ENCODE results near the gene CTSL.

Gene CTSL

DNA sequence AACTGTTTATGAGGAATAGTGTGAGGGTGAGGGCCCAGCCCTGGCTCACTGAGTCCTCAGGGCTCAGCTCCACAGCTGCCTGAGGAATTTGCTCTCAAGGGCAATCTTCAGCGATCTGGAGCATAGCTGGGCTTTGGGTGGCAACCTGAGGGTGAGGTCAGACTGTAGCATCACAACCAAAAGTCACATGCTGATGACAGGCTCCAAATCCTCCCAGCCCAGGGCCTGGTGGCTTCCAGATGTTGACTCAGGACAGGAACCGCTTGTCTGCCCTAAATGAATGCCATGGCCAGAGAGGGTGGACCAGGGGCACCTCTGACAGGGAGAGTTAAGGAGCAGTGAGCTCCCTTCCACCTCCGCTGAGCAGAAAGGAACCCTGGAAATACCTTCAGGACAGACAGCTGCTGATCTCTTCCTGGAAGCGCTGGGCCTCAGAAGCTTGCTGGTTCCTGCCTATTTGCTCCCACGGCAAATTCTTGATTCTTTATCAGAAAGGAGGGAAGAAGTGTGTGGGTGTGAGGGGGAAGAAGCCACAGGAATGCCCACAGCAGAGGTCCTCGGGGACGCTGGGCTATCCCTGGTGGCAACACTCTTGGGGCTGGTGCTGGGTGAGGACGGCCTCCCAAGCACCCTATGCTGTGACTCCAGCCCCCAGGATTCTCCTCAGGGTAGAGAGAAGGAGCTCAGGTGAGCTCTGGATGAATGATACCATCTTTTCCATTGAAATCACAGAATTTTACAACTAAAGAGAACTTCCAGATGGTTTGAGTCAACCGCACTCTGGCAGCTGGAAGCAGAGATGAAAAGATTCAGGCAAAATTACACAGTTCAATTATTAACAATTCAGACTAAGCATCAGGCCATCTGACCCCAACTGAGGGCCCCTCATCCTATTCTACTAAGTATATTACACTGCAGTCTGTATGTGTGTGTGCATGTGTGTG, 13.8 kb upstream of the CTSL start:
- Histone ChIP-seq H3K4me3 (ENCODE audit: low read depth, low read length) (peak overlapping the region; percentile 50; the same call in 1 of the 2 replicates), H3K36me3 (ENCODE audit: insufficient read depth, low read length) (no peaks in the 10 kb centered on the region), H3K4me1 (ENCODE audit: control insufficient read depth, insufficient read depth, low read length, unreplicated experiment) (peaks cover 45% of the 10 kb centered on the region), H2AFZ (ENCODE audit: low read length, unreplicated experiment) (peak overlapping the region; percentile 10), H3K27ac (ENCODE audit: low read depth, low read length) (peak overlapping the region; percentile 100), H3K79me2 (ENCODE audit: control insufficient read depth, insufficient read depth, low read length, unreplicated experiment) (no peaks in the 10 kb centered on the region), H3K27me3 (ENCODE audit: insufficient read depth, low read length) (no peaks in the 10 kb centered on the region)

DNA sequence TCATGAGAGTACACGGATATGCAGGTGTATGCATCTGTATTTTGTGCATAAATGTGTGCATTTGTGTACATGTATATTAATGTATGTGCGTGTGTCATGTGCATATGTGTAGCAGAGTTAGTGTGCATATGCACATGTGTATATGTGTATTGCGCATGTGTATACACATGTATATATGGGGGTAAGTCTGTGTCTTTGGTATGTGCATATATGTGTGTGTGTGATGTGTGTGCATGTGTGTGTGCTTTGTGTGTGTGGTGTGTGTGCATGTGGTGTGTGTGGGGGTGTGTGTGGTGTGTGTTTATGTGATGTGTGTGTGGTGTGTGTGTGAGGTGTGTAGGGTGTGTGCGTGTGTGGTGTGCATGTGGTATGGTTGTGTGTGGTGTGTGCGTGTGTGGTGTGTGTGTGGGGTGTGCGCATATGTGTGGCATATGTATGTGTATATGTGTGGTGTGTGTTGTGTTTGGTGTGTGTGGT, 13.1 kb upstream of the CTSL start:
- Histone ChIP-seq H3K4me1 (ENCODE audit: control insufficient read depth, insufficient read depth, low read length, unreplicated experiment) (peaks cover 45% of the 10 kb centered on the region), H3K36me3 (ENCODE audit: insufficient read depth, low read length) (no peaks in the 10 kb centered on the region), H3K79me2 (ENCODE audit: control insufficient read depth, insufficient read depth, low read length, unreplicated experiment) (no peaks in the 10 kb centered on the region), H3K4me3 (ENCODE audit: low read depth, low read length) (peak overlapping the region; percentile 50; the same call in 1 of the 2 replicates), H3K27ac (ENCODE audit: low read depth, low read length) (peak overlapping the region; percentile 100), H2AFZ (ENCODE audit: low read length, unreplicated experiment) (no peak overlapping the region), H3K27me3 (ENCODE audit: insufficient read depth, low read length) (no peaks in the 10 kb centered on the region)

DNA sequence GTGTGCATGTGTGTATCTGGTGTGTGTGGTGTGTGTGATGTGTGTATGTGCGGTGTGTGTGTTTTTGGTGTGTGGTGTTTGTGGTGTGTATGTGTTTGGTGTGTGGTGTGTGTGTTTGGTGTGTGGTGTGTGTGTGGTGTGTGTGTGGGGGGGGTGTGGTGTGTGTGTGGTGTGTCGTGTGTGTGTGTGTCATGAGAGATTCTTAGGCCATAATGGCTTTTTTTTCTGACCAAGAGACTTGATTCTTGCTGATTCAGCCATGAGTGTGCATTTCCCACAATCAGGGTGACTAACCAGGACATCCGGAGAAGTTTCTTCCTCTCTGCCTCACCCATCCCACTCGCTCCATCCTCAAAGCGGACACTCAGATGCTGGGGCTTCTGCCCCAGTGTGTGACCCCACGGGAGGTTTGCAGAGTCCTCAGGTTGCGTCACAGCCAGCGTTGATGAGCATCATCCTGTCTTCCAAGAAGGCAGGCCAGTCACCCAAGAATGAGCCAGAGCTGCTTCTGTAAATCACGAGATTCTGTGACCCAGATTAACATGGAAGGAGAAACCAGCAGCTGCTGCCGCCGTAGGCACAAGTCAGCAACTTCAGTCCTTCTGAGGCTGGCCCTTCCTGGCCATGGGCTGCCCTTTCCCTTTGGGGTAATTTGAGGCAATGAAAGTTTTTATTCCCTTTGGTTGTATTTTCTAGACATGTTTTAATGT, 12.5 kb upstream of the CTSL start:
- Histone ChIP-seq H3K36me3 (ENCODE audit: insufficient read depth, low read length) (no peaks in the 10 kb centered on the region), H3K4me3 (ENCODE audit: low read depth, low read length) (peak overlapping the region; percentile 63), H3K79me2 (ENCODE audit: control insufficient read depth, insufficient read depth, low read length, unreplicated experiment) (no peaks in the 10 kb centered on the region), H3K4me1 (ENCODE audit: control insufficient read depth, insufficient read depth, low read length, unreplicated experiment) (peaks cover 42% of the 10 kb centered on the region), H2AFZ (ENCODE audit: low read length, unreplicated experiment) (no peak overlapping the region), H3K27me3 (ENCODE audit: insufficient read depth, low read length) (no peaks in the 10 kb centered on the region), H3K27ac (ENCODE audit: low read depth, low read length) (peak overlapping the region; percentile 100)

DNA sequence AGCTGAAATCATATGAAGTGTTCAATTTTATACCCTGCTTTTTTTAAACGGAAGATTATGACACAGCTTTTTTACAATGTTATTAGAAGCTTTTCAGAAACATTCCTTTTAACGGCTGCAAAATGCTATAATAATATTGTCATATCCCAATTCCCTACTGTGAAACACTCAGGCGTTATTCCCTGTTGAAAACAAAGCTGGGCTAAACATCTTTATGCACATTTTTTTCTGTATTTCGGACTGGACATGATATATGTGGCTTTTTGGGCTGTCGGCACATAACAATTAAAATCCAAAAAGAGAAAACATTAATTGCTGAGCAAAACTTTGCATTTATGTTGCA, 12.0 kb upstream of the CTSL start:
- H3K4me1 ChIP-seq (ENCODE audit: control insufficient read depth, insufficient read depth, low read length, unreplicated experiment): peaks cover 42% of the 10 kb centered on the region
- H3K4me3 ChIP-seq (ENCODE audit: low read depth, low read length): peak overlapping the region; percentile 63
- no peaks in the 10 kb centered on the region for H3K79me2 ChIP-seq (ENCODE audit: control insufficient read depth, insufficient read depth, low read length, unreplicated experiment)
- H3K27ac ChIP-seq (ENCODE audit: low read depth, low read length): peak overlapping the region; percentile 100
- H3K27me3 ChIP-seq (ENCODE audit: insufficient read depth, low read length): no peaks in the 10 kb centered on the region
- H2AFZ ChIP-seq (ENCODE audit: low read length, unreplicated experiment): no peak overlapping the region
- H3K36me3 ChIP-seq (ENCODE audit: insufficient read depth, low read length): no peaks in the 10 kb centered on the region

DNA sequence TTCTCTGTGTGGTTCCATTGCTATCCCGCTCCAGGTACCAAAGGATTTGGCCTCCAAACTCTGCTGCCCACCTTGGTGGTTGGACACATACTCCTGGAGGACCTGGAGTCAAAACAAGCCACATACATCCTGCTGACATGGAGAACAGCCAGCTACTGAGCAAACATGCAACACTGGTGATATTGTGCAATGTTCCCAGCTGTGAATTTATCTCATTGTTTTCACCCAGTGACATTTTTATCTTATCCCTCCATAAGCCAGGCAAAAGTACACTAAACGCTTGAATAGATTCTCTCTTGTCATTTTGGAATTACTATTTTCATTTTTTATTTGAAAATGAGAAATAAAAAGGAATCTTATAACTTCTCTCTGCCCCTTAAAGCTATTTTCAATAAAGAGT, 11.1 kb upstream of the CTSL start:
- peak overlapping the region; percentile 100 for H3K27ac ChIP-seq (ENCODE audit: low read depth, low read length)
- 0 out of 2 replicates have a peak overlapping the region, but pooled peaks have one; percentile 63 for H3K4me3 ChIP-seq (ENCODE audit: low read depth, low read length)

DNA sequence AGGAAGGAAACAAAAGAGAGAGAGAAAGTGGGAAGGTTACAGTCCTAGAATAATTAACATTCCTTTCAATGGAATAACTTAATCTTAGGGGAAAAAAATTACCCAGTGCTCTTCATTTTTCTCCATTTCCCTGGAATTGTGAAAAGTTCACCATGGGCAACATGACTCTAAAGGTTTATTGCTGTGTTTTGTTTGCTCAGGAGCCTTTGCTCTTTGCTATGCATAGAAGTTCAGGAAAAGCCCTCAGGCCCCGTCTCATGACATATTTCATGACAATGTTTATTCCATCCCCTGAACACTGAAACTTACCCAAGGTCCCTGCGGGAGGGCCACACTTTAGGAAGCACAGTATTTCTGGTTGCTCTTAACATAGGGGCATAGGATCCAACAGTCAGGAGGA, 9.8 kb upstream of the CTSL start:
- Histone ChIP-seq H3K79me2 (ENCODE audit: control insufficient read depth, insufficient read depth, low read length, unreplicated experiment) (no peaks in the 10 kb centered on the region), H3K4me1 (ENCODE audit: control insufficient read depth, insufficient read depth, low read length, unreplicated experiment) (peaks cover 41% of the 10 kb centered on the region), H3K36me3 (ENCODE audit: insufficient read depth, low read length) (no peaks in the 10 kb centered on the region), H3K4me3 (ENCODE audit: low read depth, low read length) (no peak overlapping the region), H3K27me3 (ENCODE audit: insufficient read depth, low read length) (no peaks in the 10 kb centered on the region), H2AFZ (ENCODE audit: low read length, unreplicated experiment) (no peak overlapping the region), H3K27ac (ENCODE audit: low read depth, low read length) (no peak overlapping the region; the same call in 1 of the 2 replicates)

More for the DNA sequence above, 11.1 kb upstream of the CTSL start:
- Histone ChIP-seq H3K36me3 (ENCODE audit: insufficient read depth, low read length) (no peaks in the 10 kb centered on the region), H3K4me1 (ENCODE audit: control insufficient read depth, insufficient read depth, low read length, unreplicated experiment) (peaks cover 42% of the 10 kb centered on the region), H3K27me3 (ENCODE audit: insufficient read depth, low read length) (no peaks in the 10 kb centered on the region), H2AFZ (ENCODE audit: low read length, unreplicated experiment) (no peak overlapping the region), H3K79me2 (ENCODE audit: control insufficient read depth, insufficient read depth, low read length, unreplicated experiment) (no peaks in the 10 kb centered on the region)

DNA sequence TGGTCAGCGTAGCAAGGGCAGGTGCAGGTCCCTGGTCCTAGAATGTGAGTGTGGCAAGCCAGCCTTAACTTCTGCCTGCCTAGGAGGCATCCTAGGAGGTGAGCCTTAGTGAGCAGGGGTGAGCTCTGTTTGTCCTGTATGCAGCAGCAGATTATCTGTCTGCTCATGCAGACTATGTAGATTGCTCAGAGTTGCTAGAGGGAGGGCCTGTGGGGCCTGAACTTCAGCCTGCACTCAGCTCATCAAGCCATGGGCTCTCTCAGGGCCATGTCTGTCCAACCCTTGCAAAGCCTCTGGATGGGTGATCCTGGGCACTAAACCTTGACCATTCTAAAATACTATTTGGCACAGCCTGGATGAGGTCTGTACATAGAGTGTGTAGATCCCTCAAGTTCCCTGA, 8.5 kb upstream of the CTSL start:
- Histone ChIP-seq H3K27me3 (ENCODE audit: insufficient read depth, low read length) (no peaks in the 10 kb centered on the region), H3K4me1 (ENCODE audit: control insufficient read depth, insufficient read depth, low read length, unreplicated experiment) (peaks cover 28% of the 10 kb centered on the region), H2AFZ (ENCODE audit: low read length, unreplicated experiment) (no peak overlapping the region), H3K27ac (ENCODE audit: low read depth, low read length) (no peak overlapping the region), H3K4me3 (ENCODE audit: low read depth, low read length) (no peak overlapping the region), H3K36me3 (ENCODE audit: insufficient read depth, low read length) (no peaks in the 10 kb centered on the region), H3K79me2 (ENCODE audit: control insufficient read depth, insufficient read depth, low read length, unreplicated experiment) (no peaks in the 10 kb centered on the region)

DNA sequence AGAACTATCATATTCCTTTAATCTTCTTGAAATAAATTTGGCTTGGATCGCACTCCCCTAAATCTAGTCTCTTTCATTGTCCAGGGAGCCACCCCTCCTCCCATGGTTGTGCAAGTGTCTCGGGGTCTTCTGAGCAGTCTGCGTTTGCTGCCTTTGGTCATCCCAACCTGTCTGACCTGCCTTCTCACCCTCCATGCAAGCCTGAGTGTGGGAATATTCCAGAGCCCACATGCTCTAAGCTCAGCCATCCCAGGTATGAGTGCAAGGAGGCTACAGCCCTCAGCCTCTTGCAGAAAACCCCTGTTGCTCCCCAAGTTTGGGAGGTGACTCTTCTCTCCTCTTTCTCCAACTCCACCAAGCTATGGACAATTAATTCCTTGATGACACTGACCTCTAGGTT, 7.7 kb upstream of the CTSL start:
- no peak overlapping the region for H3K27ac ChIP-seq (ENCODE audit: low read depth, low read length)
- H3K4me1 ChIP-seq (ENCODE audit: control insufficient read depth, insufficient read depth, low read length, unreplicated experiment): peaks cover 20% of the 10 kb centered on the region
- H3K27me3 ChIP-seq (ENCODE audit: insufficient read depth, low read length): no peaks in the 10 kb centered on the region
- H2AFZ ChIP-seq (ENCODE audit: low read length, unreplicated experiment): no peak overlapping the region
- no peak overlapping the region for H3K4me3 ChIP-seq (ENCODE audit: low read depth, low read length)
- H3K36me3 ChIP-seq (ENCODE audit: insufficient read depth, low read length): no peaks in the 10 kb centered on the region
- H3K79me2 ChIP-seq (ENCODE audit: control insufficient read depth, insufficient read depth, low read length, unreplicated experiment): no peaks in the 10 kb centered on the region

DNA sequence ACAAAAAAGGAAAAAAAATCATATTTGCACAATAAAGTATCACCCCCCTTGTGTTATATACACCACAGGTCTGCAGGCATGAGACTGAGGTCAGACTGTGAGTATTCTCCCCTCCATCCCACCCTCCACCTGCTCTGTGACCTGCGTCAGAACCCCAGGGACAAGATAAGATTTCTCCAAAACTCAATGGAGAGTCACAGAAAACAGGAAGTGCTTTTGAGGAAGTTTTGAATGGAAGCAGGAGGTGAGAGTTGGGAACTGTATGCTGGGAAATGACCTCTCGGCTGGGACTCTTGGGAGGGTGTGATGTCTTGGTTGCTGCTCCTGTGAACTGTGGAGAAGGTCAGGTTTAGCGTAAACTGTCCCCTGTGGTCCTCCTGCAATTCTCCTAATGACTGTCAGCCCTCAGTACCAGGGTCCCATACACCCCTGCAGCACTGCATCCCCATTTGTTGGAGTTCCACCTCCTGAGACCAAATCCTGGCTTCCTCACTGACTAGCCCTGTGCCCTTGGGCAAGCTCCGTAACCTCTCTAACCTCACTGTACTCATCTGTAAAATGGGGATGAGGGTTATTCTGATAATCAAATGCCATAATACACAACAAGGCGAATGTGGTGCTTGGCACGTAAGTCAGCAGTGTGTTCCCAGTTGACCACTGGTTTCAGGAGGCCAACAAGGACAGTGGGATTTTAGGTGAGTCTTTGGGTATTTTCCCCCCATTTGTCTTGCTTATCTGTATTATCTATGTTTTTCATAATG, 6.9 kb upstream of the CTSL start:
- H3K36me3 ChIP-seq (ENCODE audit: insufficient read depth, low read length): no peaks in the 10 kb centered on the region
- H3K4me1 ChIP-seq (ENCODE audit: control insufficient read depth, insufficient read depth, low read length, unreplicated experiment): peaks cover 16% of the 10 kb centered on the region
- no peak overlapping the region for H3K4me3 ChIP-seq (ENCODE audit: low read depth, low read length)
- H2AFZ ChIP-seq (ENCODE audit: low read length, unreplicated experiment): no peak overlapping the region
- no peaks in the 10 kb centered on the region for H3K79me2 ChIP-seq (ENCODE audit: control insufficient read depth, insufficient read depth, low read length, unreplicated experiment)
- H3K27ac ChIP-seq (ENCODE audit: low read depth, low read length): no peak overlapping the region
- no peaks in the 10 kb centered on the region for H3K27me3 ChIP-seq (ENCODE audit: insufficient read depth, low read length)

DNA sequence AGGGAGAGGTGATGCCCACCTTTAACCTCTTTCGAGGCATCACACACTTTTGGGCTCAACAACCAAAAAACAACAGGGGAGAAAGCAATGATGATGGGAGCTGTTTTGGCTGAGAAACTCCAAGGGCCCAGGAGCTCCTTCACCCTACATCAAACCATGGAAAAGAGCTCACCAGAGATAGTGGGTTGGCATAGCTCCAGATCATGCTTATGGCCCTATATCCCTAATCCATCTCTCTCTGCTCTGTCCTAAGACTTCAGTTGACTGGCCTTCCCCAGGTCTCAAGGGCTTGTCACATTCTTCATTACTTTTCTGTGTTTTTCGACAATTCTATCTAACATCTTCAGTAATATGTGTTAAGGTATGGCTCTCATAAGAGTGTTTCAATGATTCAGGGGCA, 5.7 kb upstream of the CTSL start:
- Histone ChIP-seq H3K36me3 (ENCODE audit: insufficient read depth, low read length) (no peaks in the 10 kb centered on the region), H3K4me3 (ENCODE audit: low read depth, low read length) (no peak overlapping the region), H3K4me1 (ENCODE audit: control insufficient read depth, insufficient read depth, low read length, unreplicated experiment) (peaks cover 6% of the 10 kb centered on the region), H3K27ac (ENCODE audit: low read depth, low read length) (no peak overlapping the region), H3K27me3 (ENCODE audit: insufficient read depth, low read length) (no peaks in the 10 kb centered on the region), H2AFZ (ENCODE audit: low read length, unreplicated experiment) (no peak overlapping the region), H3K79me2 (ENCODE audit: control insufficient read depth, insufficient read depth, low read length, unreplicated experiment) (no peaks in the 10 kb centered on the region)
